ENCODE data around the gene SCML1.
A peak's percentile ranks its signal among the peaks of the same experiment; 100 is the strongest.

The SCML1 gene

GRCh38 chrX:17787557-17787956, 50.3 kb downstream of the SCML1 start:
- DNase-seq (no peak), ATAC-seq (ENCODE audit: insufficient read depth, low read depth) (no peak)
- no peak overlapping the region for H3K9ac ChIP-seq (ENCODE audit: low read depth, low read length)
- H4K20me1 ChIP-seq (ENCODE audit: insufficient read depth, low read length), result no peaks in the 10 kb centered on the region
- no peak for TF ChIP-seq EZH2 (IDR thresholded peaks at IDR 0.05; ENCODE audit: borderline replicate concordance, low read depth, low read length, severe bottlenecking)
- TF ChIP-seq CTCF (IDR thresholded peaks at IDR 0.05; ENCODE audit: borderline replicate concordance, extremely low read depth, low read length, poor library complexity, severe bottlenecking), result no peak
- no peak overlapping the region for H2AFZ ChIP-seq (ENCODE audit: low read depth, low read length)
- H3K9me3 ChIP-seq (ENCODE audit: insufficient read depth, low read length, severe bottlenecking), result no peaks in the 10 kb centered on the region
- no peaks in the 10 kb centered on the region for H3K4me1 ChIP-seq (ENCODE audit: insufficient read depth, low read length)
- H3K27me3 ChIP-seq (ENCODE audit: insufficient read depth, low read length, poor library complexity), result no peaks in the 10 kb centered on the region
- H3K4me2 ChIP-seq (ENCODE audit: insufficient read depth, low read length), result no peak overlapping the region
- H3K27ac ChIP-seq (ENCODE audit: low read length), result no peak overlapping the region
- no peaks in the 10 kb centered on the region for H3K79me2 ChIP-seq (ENCODE audit: insufficient read depth, low read length)
- no peaks in the 10 kb centered on the region for H3K36me3 ChIP-seq (ENCODE audit: insufficient read depth, low read length)
- no peak overlapping the region for H3K4me3 ChIP-seq (ENCODE audit: low read depth in 1 of 2, low read length in 2 of 2)

- no peak overlapping the region for H2AFZ ChIP-seq (ENCODE audit: low read depth, low read length)
- H3K36me3 ChIP-seq (ENCODE audit: insufficient read depth, low read length), result no peaks in the 10 kb centered on the region
- no peaks in the 10 kb centered on the region for H3K9me3 ChIP-seq (ENCODE audit: insufficient read depth, low read length, severe bottlenecking)
- H3K4me2 ChIP-seq (ENCODE audit: insufficient read depth, low read length), result no peak overlapping the region
- H3K9ac ChIP-seq (ENCODE audit: low read depth, low read length), result no peak overlapping the region
- DNase-seq, result peak; percentile 16
- TF ChIP-seq EZH2 (IDR thresholded peaks at IDR 0.05; ENCODE audit: borderline replicate concordance, low read depth, low read length, severe bottlenecking), result no peak
- peak; percentile 65 for TF ChIP-seq CTCF (IDR thresholded peaks at IDR 0.05; ENCODE audit: borderline replicate concordance, extremely low read depth, low read length, poor library complexity, severe bottlenecking)
- H3K27me3 ChIP-seq (ENCODE audit: insufficient read depth, low read length, poor library complexity), result no peaks in the 10 kb centered on the region
- H3K79me2 ChIP-seq (ENCODE audit: insufficient read depth, low read length), result no peaks in the 10 kb centered on the region
- no peak overlapping the region for H3K4me3 ChIP-seq (ENCODE audit: low read depth in 1 of 2, low read length in 2 of 2)
- H4K20me1 ChIP-seq (ENCODE audit: insufficient read depth, low read length), result no peaks in the 10 kb centered on the region
- no peaks in the 10 kb centered on the region for H3K4me1 ChIP-seq (ENCODE audit: insufficient read depth, low read length)
- 0 out of 3 replicates have a peak, but pooled peaks have one; percentile 50 for ATAC-seq (ENCODE audit: insufficient read depth, low read depth)
- H3K27ac ChIP-seq (ENCODE audit: low read length), result no peak overlapping the region
Observed at GRCh38 chrX:17788439-17788838, 51.1 kb downstream of the SCML1 start.

- Histone ChIP-seq H2AFZ (ENCODE audit: low read depth, low read length) (no peak overlapping the region), H3K4me3 (ENCODE audit: low read depth in 1 of 2, low read length in 2 of 2) (no peak overlapping the region), H3K27ac (ENCODE audit: low read length) (no peak overlapping the region), H3K4me2 (ENCODE audit: insufficient read depth, low read length) (no peak overlapping the region), H3K4me1 (ENCODE audit: insufficient read depth, low read length) (no peaks in the 10 kb centered on the region), H3K9me3 (ENCODE audit: insufficient read depth, low read length, severe bottlenecking) (no peaks in the 10 kb centered on the region), H4K20me1 (ENCODE audit: insufficient read depth, low read length) (no peaks in the 10 kb centered on the region), H3K9ac (ENCODE audit: low read depth, low read length) (no peak overlapping the region), H3K27me3 (ENCODE audit: insufficient read depth, low read length, poor library complexity) (no peaks in the 10 kb centered on the region), H3K79me2 (ENCODE audit: insufficient read depth, low read length) (no peaks in the 10 kb centered on the region), H3K36me3 (ENCODE audit: insufficient read depth, low read length) (no peaks in the 10 kb centered on the region)
- DNase-seq (no peak), ATAC-seq (ENCODE audit: insufficient read depth, low read depth) (no peak)
- TF ChIP-seq EZH2 (IDR thresholded peaks at IDR 0.05; ENCODE audit: borderline replicate concordance, low read depth, low read length, severe bottlenecking) (no peak), CTCF (IDR thresholded peaks at IDR 0.05; ENCODE audit: borderline replicate concordance, extremely low read depth, low read length, poor library complexity, severe bottlenecking) (no peak)
Observed at GRCh38 chrX:17788956-17789562, 51.8 kb downstream of the SCML1 start.
